ENCODE data around the gene SYNE4. TPM values are rescaled to one million over a fixed set of nuclear protein-coding genes. Genes with fewer than 3 reads are reported as not detected.

SYNE4 gene
- total RNA-seq, 4 donors from 2014 or later, result 0.36 TPM; not detected in 3

- Histone ChIP-seq H3K4me1 (peaks cover 0 to 4% of the 10 kb centered on the region in 2 donors), H3K27me3 (no peaks in the 10 kb centered on the region), H3K27ac (no peak overlapping the region), H3K36me3 (peaks cover 0 to 2% of the 10 kb centered on the region in 2 donors), H3K9me3 (no peaks in the 10 kb centered on the region), H3K4me3 (no peak overlapping the region)
- in situ Hi-C loops (cut with MboI; ENCODE audit: low sequenced_read_pairs in 4 of 4), result no loop called here
- TF ChIP-seq CTCF (IDR thresholded peaks at IDR 0.05 in 4 of 5, conservative IDR thresholded peaks at IDR 0.05 in 1 of 5) (no peak), POLR2A (IDR thresholded peaks at IDR 0.05) (no peak)
- ATAC-seq, result no peak
- no peak for DNase-seq
- intact Hi-C loops (cut with DNase I; ENCODE audit: low total_unique reads), result no loop called here
Measured at GRCh38 chr19:36019061-36019670, 10.6 kb upstream of the SYNE4 start.

GRCh38 chr19:36014012-36014924 is 5.7 kb upstream of the SYNE4 start, which contains the start of gene ALKBH6:
Gene ALKBH6, minus strand, starts transcription at chr19:36014213. Its CDS starts 816 bp downstream, at chr19:36013397.
- ATAC-seq, result peak; percentile 98 to 99
- in situ Hi-C loops (cut with MboI; ENCODE audit: low sequenced_read_pairs in 4 of 4), result no loop called here
- Histone ChIP-seq H3K4me3 (peak within 1 kb of the TSS; percentile 71 to 95 (median 88)), H3K9me3 (no peaks in the 10 kb centered on the region), H3K27me3 (peaks cover 0 to 5% (median 0%) of the 10 kb centered on the region in 3 donors), H3K4me1 (peaks cover 5 to 16% of the 10 kb centered on the region in 2 donors), H3K27ac (peak within 1 kb of the TSS; percentile 83 to 89 (median 86)), H3K36me3 (no peaks in the 10 kb centered on the region)
- intact Hi-C loops (cut with DNase I; ENCODE audit: low total_unique reads), result loop anchor here (1.0 kb wide), 3 partner anchors 19 to 101 kb away; partner anchors contain the start of genes SDHAF1, TBCB, THAP8 and WDR62
- DNase-seq, result peak; percentile 99 to 100
- TF ChIP-seq CTCF (IDR thresholded peaks at IDR 0.05 in 4 of 5, conservative IDR thresholded peaks at IDR 0.05 in 1 of 5), result peak in 1 of 5 experiments; percentile 16
- TF ChIP-seq POLR2A (IDR thresholded peaks at IDR 0.05), result peak in 1 of 2 donors; percentile 16

GRCh38 chr19:36013280-36014011 is 4.8 kb upstream of the SYNE4 start:
- no peak for DNase-seq
- Histone ChIP-seq H3K9me3 (no peaks in the 10 kb centered on the region), H3K4me3 (peak overlapping the region; percentile 71 to 95 (median 88)), H3K27me3 (peaks cover 0 to 5% (median 0%) of the 10 kb centered on the region in 3 donors), H3K36me3 (no peaks in the 10 kb centered on the region), H3K27ac (peak overlapping the region; percentile 83 to 89 (median 86)), H3K4me1 (peaks cover 5 to 16% of the 10 kb centered on the region in 2 donors)
- in situ Hi-C loops (cut with MboI; ENCODE audit: low sequenced_read_pairs in 4 of 4), result no loop called here
- TF ChIP-seq POLR2A (IDR thresholded peaks at IDR 0.05), result no peak
- no peak for TF ChIP-seq CTCF (IDR thresholded peaks at IDR 0.05 in 4 of 5, conservative IDR thresholded peaks at IDR 0.05 in 1 of 5)
- intact Hi-C loops (cut with DNase I; ENCODE audit: low total_unique reads), result loop anchor here (1.0 kb wide), 3 partner anchors 18 to 102 kb away; partner anchors contain the start of genes SDHAF1, TBCB, THAP8 and WDR62
- ATAC-seq, result no peak

- H3K27ac ChIP-seq, result no peak overlapping the region
- no peaks in the 10 kb centered on the region for H3K9me3 ChIP-seq
- H3K27me3 ChIP-seq, result peaks cover 0 to 5% (median 0%) of the 10 kb centered on the region in 3 donors
- H3K4me1 ChIP-seq, result peaks cover 5 to 16% of the 10 kb centered on the region in 2 donors
- intact Hi-C loops (cut with DNase I; ENCODE audit: low total_unique reads) (no loop called here), in situ Hi-C loops (cut with MboI; ENCODE audit: low sequenced_read_pairs in 4 of 4) (no loop called here)
- no peak for DNase-seq
- no peak for TF ChIP-seq CTCF (IDR thresholded peaks at IDR 0.05 in 4 of 5, conservative IDR thresholded peaks at IDR 0.05 in 1 of 5)
- TF ChIP-seq POLR2A (IDR thresholded peaks at IDR 0.05), result no peak
- H3K36me3 ChIP-seq, result no peaks in the 10 kb centered on the region
- no peak overlapping the region for H3K4me3 ChIP-seq
- ATAC-seq, result no peak
Measured at GRCh38 chr19:36010402-36010801, 1.8 kb upstream of the SYNE4 start.
